AG10803 (cell line): ENCODE measurements around the gene RBL2.
"Not testable (repeated sequence)": the region's sequence is repeated elsewhere in the genome, so short reads cannot be mapped to it uniquely, and the experiment has no call there.

Experiments
- DNase-seq: peaks from one replicate; pipeline ENCODE4 v3.0.0; 2010; ENCODE audit warnings: low read depth
- H3K4me3 ChIP-seq: 2 replicates; pipeline ENCODE4 v1.5.1; 2011; ENCODE audit warnings: mild to moderate bottlenecking, low read length, control low read depth
- CTCF ChIP-seq: conservative IDR thresholded peaks from 2 replicates; pipeline ENCODE4 v1.5.1; 2011; ENCODE audit warnings: mild to moderate bottlenecking, low read length, control low read depth, inconsistent platforms

Gene RBL2

GRCh38 chr16:53537626-53538025 is 103.4 kb downstream of the RBL2 start:
- no peak for DNase-seq
- TF ChIP-seq CTCF = no peak
- H3K4me3 ChIP-seq = no peak overlapping the region

- not testable (repeated sequence) for H3K4me3 ChIP-seq, DNase-seq
Measured at GRCh38 chr16:53539346-53539745, 105.1 kb downstream of the RBL2 start.

- not testable (repeated sequence) for H3K4me3 ChIP-seq, DNase-seq
Measured at GRCh38 chr16:53539759-53540718, 105.8 kb downstream of the RBL2 start.
